ENCODE results near the gene RELL1.

The RELL1 gene

DNA sequence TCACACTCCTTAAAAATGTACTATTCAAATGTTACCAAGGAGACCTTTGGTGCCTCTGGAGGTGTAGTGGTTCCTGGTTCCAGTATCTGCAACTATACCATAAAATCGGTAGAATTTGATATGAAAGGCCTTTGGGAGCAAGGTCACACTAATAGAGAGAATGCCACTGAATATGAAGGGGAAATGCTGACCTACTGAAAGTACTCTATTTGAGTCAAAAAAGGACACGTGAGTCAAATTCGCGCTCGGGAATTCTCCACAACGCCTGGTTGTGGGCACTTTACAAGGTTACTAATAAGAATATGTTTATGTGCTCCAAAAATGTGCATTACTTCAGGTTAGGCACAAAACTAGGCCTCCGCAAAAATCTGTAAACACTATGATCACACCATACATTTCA lies 39.5 kb upstream of the RELL1 start:
- H3K79me2 ChIP-seq (ENCODE audit: control insufficient read depth, low read length), result no peaks in the 10 kb centered on the region
- no peak overlapping the region for H3K4me2 ChIP-seq (ENCODE audit: low read length)
- H3K27ac ChIP-seq (ENCODE audit: low read depth, low read length), result no peak overlapping the region
- TF ChIP-seq, protein P1, sequence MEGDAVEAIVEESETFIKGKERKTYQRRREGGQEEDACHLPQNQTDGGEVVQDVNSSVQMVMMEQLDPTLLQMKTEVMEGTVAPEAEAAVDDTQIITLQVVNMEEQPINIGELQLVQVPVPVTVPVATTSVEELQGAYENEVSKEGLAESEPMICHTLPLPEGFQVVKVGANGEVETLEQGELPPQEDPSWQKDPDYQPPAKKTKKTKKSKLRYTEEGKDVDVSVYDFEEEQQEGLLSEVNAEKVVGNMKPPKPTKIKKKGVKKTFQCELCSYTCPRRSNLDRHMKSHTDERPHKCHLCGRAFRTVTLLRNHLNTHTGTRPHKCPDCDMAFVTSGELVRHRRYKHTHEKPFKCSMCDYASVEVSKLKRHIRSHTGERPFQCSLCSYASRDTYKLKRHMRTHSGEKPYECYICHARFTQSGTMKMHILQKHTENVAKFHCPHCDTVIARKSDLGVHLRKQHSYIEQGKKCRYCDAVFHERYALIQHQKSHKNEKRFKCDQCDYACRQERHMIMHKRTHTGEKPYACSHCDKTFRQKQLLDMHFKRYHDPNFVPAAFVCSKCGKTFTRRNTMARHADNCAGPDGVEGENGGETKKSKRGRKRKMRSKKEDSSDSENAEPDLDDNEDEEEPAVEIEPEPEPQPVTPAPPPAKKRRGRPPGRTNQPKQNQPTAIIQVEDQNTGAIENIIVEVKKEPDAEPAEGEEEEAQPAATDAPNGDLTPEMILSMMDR (IDR thresholded peaks at IDR 0.05; ENCODE audit: low read depth, low read length, poor library complexity, severe bottlenecking), result no peak
- no peak for TF ChIP-seq EZH2phosphoT487 (IDR thresholded peaks at IDR 0.05; ENCODE audit: borderline replicate concordance, low read length)
- H4K20me1 ChIP-seq (ENCODE audit: control insufficient read depth, insufficient read depth, low read depth, low read length), result no peaks in the 10 kb centered on the region
- H3K36me3 ChIP-seq (ENCODE audit: control insufficient read depth, low read length), result no peaks in the 10 kb centered on the region
- no peaks in the 10 kb centered on the region for H3F3A ChIP-seq (ENCODE audit: control insufficient read depth, insufficient read depth)
- H3K4me3 ChIP-seq (ENCODE audit: low read length), result no peak overlapping the region
- no peaks in the 10 kb centered on the region for H3K9me3 ChIP-seq (ENCODE audit: control insufficient read depth, insufficient read depth, low read length)
- no peaks in the 10 kb centered on the region for H3K9me2 ChIP-seq (replicated peaks; ENCODE audit: control insufficient read depth, low read length)
- H3K4me1 ChIP-seq (ENCODE audit: control insufficient read depth, low read length), result 0 out of 2 replicates have a peak, but pooled peaks cover 2% of the 10 kb centered on the region
- no peaks in the 10 kb centered on the region for H3K27me3 ChIP-seq (ENCODE audit: control insufficient read depth, low read length)

DNA sequence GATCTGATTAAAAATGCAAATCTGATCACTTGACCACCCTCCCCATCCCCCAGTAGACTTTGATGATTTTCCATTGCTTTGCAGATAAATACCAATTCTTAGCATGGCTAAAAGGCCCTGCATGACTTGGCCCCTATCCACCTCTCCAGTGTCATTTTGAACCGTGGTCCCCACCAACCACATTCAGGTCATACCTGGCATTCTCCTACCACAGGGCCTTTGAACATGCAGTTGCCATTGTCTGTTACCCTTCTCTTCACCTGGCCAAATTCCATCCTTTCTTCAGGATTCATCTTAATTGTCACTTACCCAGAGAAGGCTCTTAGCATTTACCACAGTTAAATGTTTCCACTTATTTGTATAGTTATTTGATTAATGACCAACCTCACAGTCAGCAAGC lies 36.9 kb upstream of the RELL1 start:
- Histone ChIP-seq H3K27me3 (ENCODE audit: control insufficient read depth, low read length) (no peaks in the 10 kb centered on the region), H3K27ac (ENCODE audit: low read depth, low read length) (no peak overlapping the region), H3K9me2 (replicated peaks; ENCODE audit: control insufficient read depth, low read length) (no peaks in the 10 kb centered on the region), H3F3A (ENCODE audit: control insufficient read depth, insufficient read depth) (no peaks in the 10 kb centered on the region), H3K9me3 (ENCODE audit: control insufficient read depth, insufficient read depth, low read length) (no peaks in the 10 kb centered on the region), H3K79me2 (ENCODE audit: control insufficient read depth, low read length) (no peaks in the 10 kb centered on the region), H3K4me3 (ENCODE audit: low read length) (no peak overlapping the region), H4K20me1 (ENCODE audit: control insufficient read depth, insufficient read depth, low read depth, low read length) (no peaks in the 10 kb centered on the region), H3K36me3 (ENCODE audit: control insufficient read depth, low read length) (no peaks in the 10 kb centered on the region), H3K4me1 (ENCODE audit: control insufficient read depth, low read length) (no peaks in the 10 kb centered on the region), H3K4me2 (ENCODE audit: low read length) (no peak overlapping the region)
- TF ChIP-seq, protein P1 (IDR thresholded peaks at IDR 0.05; ENCODE audit: low read depth, low read length, poor library complexity, severe bottlenecking), result no peak
- TF ChIP-seq EZH2phosphoT487 (IDR thresholded peaks at IDR 0.05; ENCODE audit: borderline replicate concordance, low read length), result no peak

DNA sequence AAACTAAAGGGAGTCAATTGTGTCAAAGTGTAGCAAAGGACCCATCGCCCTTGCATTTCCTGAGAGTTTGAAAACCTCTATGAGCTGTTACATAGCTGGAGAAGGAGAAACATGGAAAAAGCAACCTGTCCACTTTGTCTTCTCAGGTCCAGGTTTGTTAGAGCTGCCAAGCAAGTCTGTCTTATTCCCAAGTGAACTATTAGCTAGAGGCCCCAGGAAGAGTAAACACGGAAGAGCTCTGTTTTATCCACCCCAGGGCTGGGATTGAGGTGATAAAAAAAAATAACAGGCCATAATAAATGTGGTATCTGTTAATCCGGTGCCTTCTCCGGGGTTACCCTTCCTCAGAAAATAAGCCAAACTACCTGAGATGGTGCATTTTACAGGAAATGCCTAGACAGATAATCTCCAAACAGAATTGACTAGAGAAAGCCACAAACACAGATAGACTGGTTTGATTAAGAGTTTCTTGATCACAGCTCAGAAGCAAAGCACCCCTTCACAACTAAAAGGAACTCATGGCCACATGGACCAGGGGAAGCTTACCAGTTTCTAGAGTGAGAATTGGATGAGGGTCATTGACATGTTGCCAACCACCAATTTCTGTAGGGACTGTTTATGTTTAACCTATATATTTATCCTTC lies 35.9 kb upstream of the RELL1 start:
- H3K4me1 ChIP-seq (ENCODE audit: control insufficient read depth, low read length), result no peaks in the 10 kb centered on the region
- H4K20me1 ChIP-seq (ENCODE audit: control insufficient read depth, insufficient read depth, low read depth, low read length), result no peaks in the 10 kb centered on the region
- no peaks in the 10 kb centered on the region for H3K9me2 ChIP-seq (replicated peaks; ENCODE audit: control insufficient read depth, low read length)
- H3K27ac ChIP-seq (ENCODE audit: low read depth, low read length), result no peak overlapping the region
- no peaks in the 10 kb centered on the region for H3F3A ChIP-seq (ENCODE audit: control insufficient read depth, insufficient read depth)
- TF ChIP-seq, protein P1 (IDR thresholded peaks at IDR 0.05; ENCODE audit: low read depth, low read length, poor library complexity, severe bottlenecking), result no peak
- TF ChIP-seq EZH2phosphoT487 (IDR thresholded peaks at IDR 0.05; ENCODE audit: borderline replicate concordance, low read length), result no peak
- no peaks in the 10 kb centered on the region for H3K9me3 ChIP-seq (ENCODE audit: control insufficient read depth, insufficient read depth, low read length)
- no peak overlapping the region for H3K4me2 ChIP-seq (ENCODE audit: low read length)
- H3K36me3 ChIP-seq (ENCODE audit: control insufficient read depth, low read length), result no peaks in the 10 kb centered on the region
- H3K79me2 ChIP-seq (ENCODE audit: control insufficient read depth, low read length), result no peaks in the 10 kb centered on the region
- H3K27me3 ChIP-seq (ENCODE audit: control insufficient read depth, low read length), result 0 out of 2 replicates have a peak, but pooled peaks cover 4% of the 10 kb centered on the region
- H3K4me3 ChIP-seq (ENCODE audit: low read length), result no peak overlapping the region
